ENCODE results near the gene SLCO2B1. TPM values are rescaled to one million over a fixed set of nuclear protein-coding genes. Genes with fewer than 3 reads are reported as not detected.
A peak's percentile ranks its signal among the peaks of the same experiment; 100 is the strongest.

The SLCO2B1 gene
- polyA plus RNA-seq, 1 donor, result 81.4 TPM

DNA sequence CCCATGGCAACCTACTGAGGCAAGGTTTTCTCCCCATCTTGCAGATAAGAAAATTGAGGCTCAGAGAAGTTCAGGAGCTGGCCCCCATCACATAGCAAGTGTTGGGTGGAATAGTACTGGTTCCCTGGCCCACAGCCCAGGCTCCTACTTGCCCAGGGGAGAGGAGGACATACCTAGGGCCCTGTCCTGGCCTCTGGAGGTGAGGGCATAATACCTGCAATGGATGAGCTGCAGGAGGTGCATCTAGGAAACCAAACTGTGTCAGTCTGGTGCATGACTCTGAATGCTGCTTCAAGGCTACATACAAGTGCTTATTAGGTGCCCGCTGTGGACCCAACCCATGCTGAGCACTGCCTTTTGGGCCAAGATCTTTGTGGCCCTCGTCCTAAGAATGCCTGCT is 49.6 kb downstream of the SLCO2B1 start:
- no peak overlapping the region for H3K4me3 ChIP-seq (ENCODE audit: low read length)
- no peak for DNase-seq
- H3K4me1 ChIP-seq (ENCODE audit: control insufficient read depth, insufficient read depth, low read length), result peaks cover 30% of the 10 kb centered on the region
- H3K27ac ChIP-seq (ENCODE audit: low read length), result no peak overlapping the region
- H3K9me3 ChIP-seq (ENCODE audit: control insufficient read depth, low read depth, low read length), result no peaks in the 10 kb centered on the region
- H3K27me3 ChIP-seq (ENCODE audit: control insufficient read depth, insufficient read depth, low read length), result no peaks in the 10 kb centered on the region
- whole genome bisulfite sequencing (ENCODE audit: insufficient coverage, low lambda C conversion rate), result no CpG with 5 or more reads among the region's 2 CpGs
- H3K36me3 ChIP-seq (ENCODE audit: control insufficient read depth, insufficient read depth, low read length), result peaks cover 56% of the 10 kb centered on the region

GRCh38 chr11:75201771-75202170 is 50.9 kb downstream of the SLCO2B1 start:
- no peak for DNase-seq
- Histone ChIP-seq H3K36me3 (ENCODE audit: control insufficient read depth, insufficient read depth, low read length) (peaks cover 44% of the 10 kb centered on the region), H3K27ac (ENCODE audit: low read length) (no peak overlapping the region), H3K27me3 (ENCODE audit: control insufficient read depth, insufficient read depth, low read length) (no peaks in the 10 kb centered on the region), H3K9me3 (ENCODE audit: control insufficient read depth, low read depth, low read length) (no peaks in the 10 kb centered on the region), H3K4me3 (ENCODE audit: low read length) (no peak overlapping the region), H3K4me1 (ENCODE audit: control insufficient read depth, insufficient read depth, low read length) (peaks cover 34% of the 10 kb centered on the region)
- WGBS (ENCODE audit: insufficient coverage, low lambda C conversion rate), result no CpG with 5 or more reads among the region's 3 CpGs

- Histone ChIP-seq H3K4me1 (ENCODE audit: control insufficient read depth, insufficient read depth, low read length) (peaks cover 34% of the 10 kb centered on the region), H3K9me3 (ENCODE audit: control insufficient read depth, low read depth, low read length) (no peaks in the 10 kb centered on the region), H3K36me3 (ENCODE audit: control insufficient read depth, insufficient read depth, low read length) (peaks cover 41% of the 10 kb centered on the region), H3K27me3 (ENCODE audit: control insufficient read depth, insufficient read depth, low read length) (no peaks in the 10 kb centered on the region), H3K4me3 (ENCODE audit: low read length) (no peak overlapping the region), H3K27ac (ENCODE audit: low read length) (no peak overlapping the region)
- DNase-seq, result no peak
- WGBS (ENCODE audit: insufficient coverage, low lambda C conversion rate), result no CpG with 5 or more reads among the region's 6 CpGs
Observed at GRCh38 chr11:75202195-75202594, 51.3 kb downstream of the SLCO2B1 start.

DNA sequence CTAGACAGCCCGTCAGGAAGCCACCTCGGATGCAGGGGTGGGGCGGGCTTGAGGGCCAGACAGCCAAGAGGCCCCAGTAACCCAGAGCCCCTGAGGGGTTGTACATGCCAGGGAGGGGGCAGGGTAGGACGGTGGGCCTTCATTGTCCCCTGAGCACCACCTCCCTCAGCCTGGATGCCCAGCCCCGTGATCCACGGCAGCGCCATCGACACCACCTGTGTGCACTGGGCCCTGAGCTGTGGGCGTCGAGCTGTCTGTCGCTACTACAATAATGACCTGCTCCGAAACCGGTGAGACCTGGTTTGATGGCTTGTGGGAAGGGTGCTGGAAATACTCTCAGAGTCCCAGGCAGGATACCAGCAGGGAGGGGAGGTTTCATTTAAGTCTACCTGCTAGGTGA is 52.2 kb downstream of the SLCO2B1 start:
- DNase-seq, result no peak
- WGBS (ENCODE audit: insufficient coverage, low lambda C conversion rate), result no CpG with 5 or more reads among the region's 13 CpGs
- no peaks in the 10 kb centered on the region for H3K9me3 ChIP-seq (ENCODE audit: control insufficient read depth, low read depth, low read length)

GRCh38 chr11:75203641-75204011 is 52.7 kb downstream of the SLCO2B1 start:
- DNase-seq, result no peak
- Histone ChIP-seq H3K36me3 (ENCODE audit: control insufficient read depth, insufficient read depth, low read length) (peaks cover 27% of the 10 kb centered on the region), H3K4me3 (ENCODE audit: low read length) (no peak overlapping the region), H3K4me1 (ENCODE audit: control insufficient read depth, insufficient read depth, low read length) (peaks cover 34% of the 10 kb centered on the region), H3K9me3 (ENCODE audit: control insufficient read depth, low read depth, low read length) (no peaks in the 10 kb centered on the region), H3K27me3 (ENCODE audit: control insufficient read depth, insufficient read depth, low read length) (no peaks in the 10 kb centered on the region), H3K27ac (ENCODE audit: low read length) (peak overlapping the region; percentile 87)
- 80% methylated on average over 1 of the region's 2 CpGs for WGBS (ENCODE audit: insufficient coverage, low lambda C conversion rate)

More for the DNA sequence above, 52.2 kb downstream of the SLCO2B1 start:
- peaks cover 32% of the 10 kb centered on the region for H3K36me3 ChIP-seq (ENCODE audit: control insufficient read depth, insufficient read depth, low read length)
- peaks cover 34% of the 10 kb centered on the region for H3K4me1 ChIP-seq (ENCODE audit: control insufficient read depth, insufficient read depth, low read length)
- no peaks in the 10 kb centered on the region for H3K27me3 ChIP-seq (ENCODE audit: control insufficient read depth, insufficient read depth, low read length)
- peak overlapping the region; percentile 87 for H3K27ac ChIP-seq (ENCODE audit: low read length)
- H3K4me3 ChIP-seq (ENCODE audit: low read length), result no peak overlapping the region

- peak; percentile 94 to 97 for DNase-seq
- peaks cover 34% of the 10 kb centered on the region for H3K4me1 ChIP-seq (ENCODE audit: control insufficient read depth, insufficient read depth, low read length)
- no peaks in the 10 kb centered on the region for H3K9me3 ChIP-seq (ENCODE audit: control insufficient read depth, low read depth, low read length)
- WGBS (ENCODE audit: insufficient coverage, low lambda C conversion rate), result no CpG with 5 or more reads among the region's 10 CpGs
- H3K27ac ChIP-seq (ENCODE audit: low read length), result peak overlapping the region; percentile 87
- no peaks in the 10 kb centered on the region for H3K27me3 ChIP-seq (ENCODE audit: control insufficient read depth, insufficient read depth, low read length)
- H3K36me3 ChIP-seq (ENCODE audit: control insufficient read depth, insufficient read depth, low read length), result peaks cover 22% of the 10 kb centered on the region
- H3K4me3 ChIP-seq (ENCODE audit: low read length), result no peak overlapping the region
Observed at GRCh38 chr11:75204012-75204674, 53.2 kb downstream of the SLCO2B1 start.

DNA sequence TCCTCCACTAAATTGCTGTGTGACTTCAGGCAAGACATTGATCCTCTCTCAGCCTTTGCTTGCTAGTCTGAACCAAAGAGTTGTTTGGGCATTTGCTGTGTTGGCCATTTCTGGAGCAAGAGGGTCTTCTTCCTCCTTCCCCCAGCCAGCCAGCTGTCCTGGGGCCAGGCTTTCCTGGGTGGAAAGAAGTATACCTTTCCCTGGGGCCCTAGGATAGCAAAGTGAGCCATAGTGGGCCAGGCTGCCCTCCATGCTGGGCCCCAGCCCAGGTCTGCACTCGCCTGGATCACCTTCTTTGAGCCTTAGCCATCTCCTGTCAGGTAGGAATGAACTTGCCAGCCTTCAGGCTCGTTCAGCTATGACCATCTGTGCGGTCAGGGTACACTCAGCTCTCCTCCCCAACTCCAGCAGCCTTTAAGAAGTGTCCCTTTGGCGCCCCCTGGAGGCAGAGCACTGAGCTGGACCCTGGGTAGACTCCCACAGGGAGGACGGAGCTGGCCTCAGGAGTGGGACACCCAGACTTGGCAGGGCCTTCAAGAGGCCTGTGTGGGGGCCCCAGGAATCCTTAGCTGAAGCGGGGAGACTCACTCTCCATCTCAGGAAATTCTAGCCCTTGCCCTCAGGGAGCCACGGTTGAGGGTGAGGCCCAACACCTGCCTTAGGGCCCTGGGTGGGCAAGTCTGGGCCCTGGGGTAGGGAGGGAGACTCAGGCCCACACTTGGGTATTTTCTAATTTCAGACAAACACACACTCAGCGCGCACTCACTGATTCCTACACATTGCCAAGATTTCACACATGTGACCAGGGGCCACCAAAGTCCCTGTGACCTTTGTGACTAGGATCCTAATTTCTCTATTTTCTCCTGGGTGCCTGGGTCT is 54.0 kb downstream of the SLCO2B1 start:
- WGBS (ENCODE audit: insufficient coverage, low lambda C conversion rate), result no CpG with 5 or more reads among the region's 9 CpGs
- Histone ChIP-seq H3K9me3 (ENCODE audit: control insufficient read depth, low read depth, low read length) (no peaks in the 10 kb centered on the region), H3K27ac (ENCODE audit: low read length) (peak overlapping the region; percentile 87), H3K4me3 (ENCODE audit: low read length) (no peak overlapping the region), H3K4me1 (ENCODE audit: control insufficient read depth, insufficient read depth, low read length) (peaks cover 34% of the 10 kb centered on the region), H3K36me3 (ENCODE audit: control insufficient read depth, insufficient read depth, low read length) (peaks cover 16% of the 10 kb centered on the region), H3K27me3 (ENCODE audit: control insufficient read depth, insufficient read depth, low read length) (no peaks in the 10 kb centered on the region)
- DNase-seq, result peak; percentile 89 to 91

- DNase-seq, result peak; percentile 70 to 90
- WGBS (ENCODE audit: insufficient coverage, low lambda C conversion rate), result no CpG with 5 or more reads among the region's 5 CpGs
Observed at GRCh38 chr11:75205564-75206020, 54.7 kb downstream of the SLCO2B1 start.

GRCh38 chr11:75208446-75208845 is 57.5 kb downstream of the SLCO2B1 start:
- no CpG with 5 or more reads among the region's 2 CpGs for WGBS (ENCODE audit: insufficient coverage, low lambda C conversion rate)
- no peak for DNase-seq

More at GRCh38 chr11:75205564-75206020, 54.7 kb downstream of the SLCO2B1 start:
- Histone ChIP-seq H3K27me3 (ENCODE audit: control insufficient read depth, insufficient read depth, low read length) (no peaks in the 10 kb centered on the region), H3K4me3 (ENCODE audit: low read length) (no peak overlapping the region), H3K9me3 (ENCODE audit: control insufficient read depth, low read depth, low read length) (no peaks in the 10 kb centered on the region), H3K4me1 (ENCODE audit: control insufficient read depth, insufficient read depth, low read length) (peaks cover 34% of the 10 kb centered on the region), H3K36me3 (ENCODE audit: control insufficient read depth, insufficient read depth, low read length) (peaks cover 10% of the 10 kb centered on the region), H3K27ac (ENCODE audit: low read length) (peak overlapping the region; percentile 87)

DNA sequence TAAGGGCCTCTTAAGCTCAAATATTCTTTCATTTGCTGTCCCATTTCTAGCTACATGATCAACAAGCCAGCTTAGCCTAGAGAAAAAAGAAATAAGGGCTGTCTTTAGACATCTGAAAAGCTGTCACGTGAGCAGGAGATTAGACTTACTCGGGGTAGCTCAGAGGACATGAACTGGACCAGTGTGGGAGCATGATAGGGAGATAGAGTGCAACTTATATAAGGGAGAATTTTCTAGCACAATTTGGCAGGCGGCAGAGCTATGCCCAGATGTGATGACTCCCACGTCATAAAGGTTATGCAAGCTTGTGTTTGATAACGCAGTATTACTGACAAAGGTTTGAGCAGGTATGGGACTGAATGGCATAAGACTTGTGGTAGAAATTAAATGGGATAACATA is 61.5 kb downstream of the SLCO2B1 start:
- H3K36me3 ChIP-seq (ENCODE audit: control insufficient read depth, insufficient read depth, low read length), result no peaks in the 10 kb centered on the region
- peak overlapping the region; percentile 21 for H3K27ac ChIP-seq (ENCODE audit: low read length)
- peak in 1 of 2 donors; percentile 59 for DNase-seq
- no peaks in the 10 kb centered on the region for H3K9me3 ChIP-seq (ENCODE audit: control insufficient read depth, low read depth, low read length)
- H3K4me1 ChIP-seq (ENCODE audit: control insufficient read depth, insufficient read depth, low read length), result no peaks in the 10 kb centered on the region
- H3K4me3 ChIP-seq (ENCODE audit: low read length), result no peak overlapping the region
- no peaks in the 10 kb centered on the region for H3K27me3 ChIP-seq (ENCODE audit: control insufficient read depth, insufficient read depth, low read length)
- WGBS (ENCODE audit: insufficient coverage, low lambda C conversion rate), result 40% methylated on average over 1 of the region's 5 CpGs

More at GRCh38 chr11:75208446-75208845, 57.5 kb downstream of the SLCO2B1 start:
- no peak overlapping the region for H3K27ac ChIP-seq (ENCODE audit: low read length)
- no peaks in the 10 kb centered on the region for H3K27me3 ChIP-seq (ENCODE audit: control insufficient read depth, insufficient read depth, low read length)
- no peaks in the 10 kb centered on the region for H3K9me3 ChIP-seq (ENCODE audit: control insufficient read depth, low read depth, low read length)
- H3K36me3 ChIP-seq (ENCODE audit: control insufficient read depth, insufficient read depth, low read length), result no peaks in the 10 kb centered on the region
- peaks cover 25% of the 10 kb centered on the region for H3K4me1 ChIP-seq (ENCODE audit: control insufficient read depth, insufficient read depth, low read length)
- no peak overlapping the region for H3K4me3 ChIP-seq (ENCODE audit: low read length)
